ENCODE results near the gene MRPL33.

GRCh38 chr2:27808418-27808817 lies 36.9 kb downstream of the MRPL33 start:
- no peak for TF ChIP-seq POLR2A (IDR thresholded peaks at IDR 0.05)
- no peak for TF ChIP-seq EP300 (IDR thresholded peaks at IDR 0.05)

Measured in gastroesophageal sphincter (tissue), 2 donors.